WERI-Rb-1 (cell line): ENCODE measurements around the gene ADAMTS15.

ENCODE experiments used
- DNase-seq: peaks from one replicate; pipeline ENCODE4 v3.0.0-alpha.2; 2020
- H3K27ac ChIP-seq: fragments of 250-450 bp; sonication (Bioruptor Pico); 2 replicates; pipeline ENCODE4 v1.5.1; 2020; ENCODE audit warnings: mild to moderate bottlenecking, moderate library complexity
- H3K27me3 ChIP-seq: fragments of 250-450 bp; sonication (Bioruptor Pico); 2 replicates; pipeline ENCODE4 v1.5.1; 2021; ENCODE audit warnings: mild to moderate bottlenecking, low read depth, moderate library complexity; ENCODE audit not compliant: insufficient read depth, severe bottlenecking
- H3K36me3 ChIP-seq: fragments of 250-450 bp; sonication (Bioruptor Pico); 2 replicates; pipeline ENCODE4 v1.5.1; 2020; ENCODE audit warnings: mild to moderate bottlenecking, moderate library complexity
- H3K4me3 ChIP-seq: 2 replicates; pipeline ENCODE4 v1.5.1; 2011; ENCODE audit warnings: low read depth, mild to moderate bottlenecking, control low read depth, low read length
- H3K9me3 ChIP-seq: fragments of 250-450 bp; sonication (Bioruptor Pico); 2 replicates; pipeline ENCODE4 v1.5.1; 2021; ENCODE audit warnings: mild to moderate bottlenecking, moderate library complexity; ENCODE audit not compliant: severe bottlenecking
- TF ChIP-seq, protein P1 (sequence below): IDR thresholded peaks from 2 replicates; pipeline ENCODE4 v1.5.1; 2011; ENCODE audit warnings: low read depth, mild to moderate bottlenecking, control low read depth, inconsistent platforms, low read length

ADAMTS15 gene

DNA sequence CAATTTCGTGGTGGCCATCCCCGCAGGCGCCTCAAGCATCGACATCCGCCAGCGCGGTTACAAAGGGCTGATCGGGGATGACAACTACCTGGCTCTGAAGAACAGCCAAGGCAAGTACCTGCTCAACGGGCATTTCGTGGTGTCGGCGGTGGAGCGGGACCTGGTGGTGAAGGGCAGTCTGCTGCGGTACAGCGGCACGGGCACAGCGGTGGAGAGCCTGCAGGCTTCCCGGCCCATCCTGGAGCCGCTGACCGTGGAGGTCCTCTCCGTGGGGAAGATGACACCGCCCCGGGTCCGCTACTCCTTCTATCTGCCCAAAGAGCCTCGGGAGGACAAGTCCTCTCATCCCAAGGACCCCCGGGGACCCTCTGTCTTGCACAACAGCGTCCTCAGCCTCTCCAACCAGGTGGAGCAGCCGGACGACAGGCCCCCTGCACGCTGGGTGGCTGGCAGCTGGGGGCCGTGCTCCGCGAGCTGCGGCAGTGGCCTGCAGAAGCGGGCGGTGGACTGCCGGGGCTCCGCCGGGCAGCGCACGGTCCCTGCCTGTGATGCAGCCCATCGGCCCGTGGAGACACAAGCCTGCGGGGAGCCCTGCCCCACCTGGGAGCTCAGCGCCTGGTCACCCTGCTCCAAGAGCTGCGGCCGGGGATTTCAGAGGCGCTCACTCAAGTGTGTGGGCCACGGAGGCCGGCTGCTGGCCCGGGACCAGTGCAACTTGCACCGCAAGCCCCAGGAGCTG, 24.8 kb downstream of the ADAMTS15 start:
- H3K36me3 ChIP-seq, result no peaks in the 10 kb centered on the region
- H3K9me3 ChIP-seq, result no peaks in the 10 kb centered on the region
- TF ChIP-seq, protein P1, sequence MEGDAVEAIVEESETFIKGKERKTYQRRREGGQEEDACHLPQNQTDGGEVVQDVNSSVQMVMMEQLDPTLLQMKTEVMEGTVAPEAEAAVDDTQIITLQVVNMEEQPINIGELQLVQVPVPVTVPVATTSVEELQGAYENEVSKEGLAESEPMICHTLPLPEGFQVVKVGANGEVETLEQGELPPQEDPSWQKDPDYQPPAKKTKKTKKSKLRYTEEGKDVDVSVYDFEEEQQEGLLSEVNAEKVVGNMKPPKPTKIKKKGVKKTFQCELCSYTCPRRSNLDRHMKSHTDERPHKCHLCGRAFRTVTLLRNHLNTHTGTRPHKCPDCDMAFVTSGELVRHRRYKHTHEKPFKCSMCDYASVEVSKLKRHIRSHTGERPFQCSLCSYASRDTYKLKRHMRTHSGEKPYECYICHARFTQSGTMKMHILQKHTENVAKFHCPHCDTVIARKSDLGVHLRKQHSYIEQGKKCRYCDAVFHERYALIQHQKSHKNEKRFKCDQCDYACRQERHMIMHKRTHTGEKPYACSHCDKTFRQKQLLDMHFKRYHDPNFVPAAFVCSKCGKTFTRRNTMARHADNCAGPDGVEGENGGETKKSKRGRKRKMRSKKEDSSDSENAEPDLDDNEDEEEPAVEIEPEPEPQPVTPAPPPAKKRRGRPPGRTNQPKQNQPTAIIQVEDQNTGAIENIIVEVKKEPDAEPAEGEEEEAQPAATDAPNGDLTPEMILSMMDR, result no peak
- no peak overlapping the region for H3K27ac ChIP-seq
- no peak overlapping the region for H3K4me3 ChIP-seq
- no peak for DNase-seq
- no peaks in the 10 kb centered on the region for H3K27me3 ChIP-seq

DNA sequence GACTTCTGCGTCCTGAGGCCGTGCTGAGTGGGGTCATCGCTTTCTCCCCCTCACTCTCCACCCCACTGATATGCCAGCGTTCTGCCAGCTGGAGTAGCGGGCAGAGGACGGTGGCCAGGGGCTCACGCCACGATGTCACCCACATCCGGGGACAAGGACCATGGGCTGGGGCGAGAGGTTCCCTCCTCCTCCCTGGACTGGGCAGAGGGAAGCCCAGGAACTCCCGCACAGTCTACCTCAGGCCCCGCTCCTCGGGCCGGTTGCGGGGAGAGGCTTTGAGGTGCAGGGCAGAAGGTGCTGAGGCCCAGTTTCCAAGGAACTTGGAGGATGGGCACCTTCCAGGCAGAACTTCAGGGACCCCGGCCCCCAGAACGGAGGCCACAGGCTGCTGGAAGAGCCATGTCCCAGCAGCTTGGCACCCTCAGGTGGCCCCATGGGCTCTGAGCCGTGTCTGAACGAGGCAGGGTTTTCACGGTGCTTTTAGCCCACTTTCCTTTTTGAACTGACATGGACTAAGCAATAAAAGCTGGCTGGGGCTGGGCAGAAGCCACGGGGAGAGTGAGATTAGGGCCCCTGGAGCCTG, 25.4 kb downstream of the ADAMTS15 start:
- Histone ChIP-seq H3K27me3 (no peaks in the 10 kb centered on the region), H3K9me3 (no peaks in the 10 kb centered on the region), H3K4me3 (no peak overlapping the region), H3K36me3 (no peaks in the 10 kb centered on the region), H3K27ac (no peak overlapping the region)
- TF ChIP-seq, protein P1, result no peak
- DNase-seq, result no peak

GRCh38 chr11:130474637-130475400, 26.4 kb downstream of the ADAMTS15 start:
- Histone ChIP-seq H3K27ac (no peak overlapping the region), H3K36me3 (no peaks in the 10 kb centered on the region), H3K4me3 (no peak overlapping the region), H3K9me3 (no peaks in the 10 kb centered on the region), H3K27me3 (no peaks in the 10 kb centered on the region)
- no peak for DNase-seq
- TF ChIP-seq, protein P1, result no peak

DNA sequence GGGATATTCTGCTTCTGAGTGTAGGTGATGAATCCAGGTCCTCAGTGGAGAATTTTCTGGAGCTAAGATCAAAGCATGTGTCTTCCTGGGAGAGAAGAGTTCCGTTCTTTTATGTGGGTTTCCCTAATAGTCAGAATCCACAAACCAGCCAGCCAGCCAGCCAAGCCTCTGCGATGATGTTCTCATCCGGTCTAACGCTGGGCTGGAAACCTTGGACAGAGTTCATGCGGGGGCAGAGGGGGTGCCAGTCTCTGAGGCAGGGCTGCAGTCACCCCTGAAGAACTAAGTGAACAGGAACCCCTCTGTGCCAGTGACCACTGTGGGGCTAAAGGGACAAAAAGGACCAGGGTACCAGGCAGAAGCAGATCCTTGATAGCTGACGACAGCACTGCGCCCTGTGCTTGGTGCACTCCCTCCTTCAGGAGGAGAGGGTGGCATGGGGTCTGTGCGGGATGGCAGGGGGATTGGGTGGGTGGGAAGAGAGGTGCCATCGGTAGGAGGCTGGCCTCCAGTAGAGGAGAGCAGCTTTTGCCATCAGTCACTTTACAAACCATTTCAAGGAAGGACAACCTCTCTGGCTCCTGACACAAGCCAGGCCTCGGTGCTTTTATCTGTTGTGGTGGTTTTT, 27.1 kb downstream of the ADAMTS15 start:
- Histone ChIP-seq H3K27me3 (no peaks in the 10 kb centered on the region), H3K27ac (no peak overlapping the region), H3K9me3 (no peaks in the 10 kb centered on the region), H3K36me3 (no peaks in the 10 kb centered on the region), H3K4me3 (no peak overlapping the region)
- DNase-seq, result no peak
- TF ChIP-seq, protein P1, result no peak

DNA sequence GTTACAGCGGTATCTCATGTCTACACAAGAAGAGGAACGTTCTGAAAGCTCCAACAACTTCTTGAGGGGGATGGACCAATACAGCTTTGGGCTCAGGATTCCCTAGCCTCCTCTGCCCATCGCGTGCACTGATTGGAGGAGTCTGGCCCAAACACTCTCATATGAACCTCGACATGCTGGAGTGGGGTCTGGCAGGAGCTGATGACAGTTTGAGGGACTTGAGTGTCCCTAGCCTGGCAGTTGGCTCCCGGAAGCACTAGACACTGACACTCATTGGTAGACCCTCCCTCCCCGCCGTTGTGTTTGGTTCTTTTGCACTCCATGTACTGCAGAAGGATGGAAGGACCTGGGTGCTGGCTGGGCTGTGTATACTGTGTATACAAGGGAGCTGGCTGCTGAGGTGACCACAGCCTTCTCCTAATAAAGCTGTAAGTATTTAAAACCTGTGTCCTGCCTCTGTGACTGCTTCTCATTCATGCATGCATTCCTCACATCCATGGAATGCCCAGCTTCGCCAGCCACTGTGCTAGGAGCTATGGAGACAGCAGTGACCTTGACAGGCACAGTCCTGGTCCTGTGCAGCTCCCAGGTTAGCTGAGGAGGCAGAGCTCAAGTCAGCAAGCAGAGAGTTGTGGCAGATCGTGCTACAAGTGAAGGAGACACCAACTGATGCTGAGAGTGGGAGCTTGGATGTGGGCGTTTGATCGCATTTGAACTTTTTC, 27.9 kb downstream of the ADAMTS15 start:
- H3K27me3 ChIP-seq, result no peaks in the 10 kb centered on the region
- DNase-seq, result no peak
- H3K36me3 ChIP-seq, result no peaks in the 10 kb centered on the region
- H3K4me3 ChIP-seq, result no peak overlapping the region
- H3K27ac ChIP-seq, result no peak overlapping the region
- no peaks in the 10 kb centered on the region for H3K9me3 ChIP-seq
- TF ChIP-seq, protein P1, result no peak
